Activated T-cell treated with anti-CD3 and anti-CD28 coated beads, Interleukin-2, amount 50 U/mL, for 24 hours (primary cell): ENCODE results near the gene AATK.

Experiments
- DNase-seq: peaks from one replicate; pipeline ENCODE4 v3.0.0-alpha.2; 2020
- H3K27ac Mint-ChIP-seq: 2 replicates; pipeline ENCODE4 v1.8.0; 2020; ENCODE audit warnings: mild to moderate bottlenecking, mixed read lengths
- H3K27me3 Mint-ChIP-seq: 2 replicates; pipeline ENCODE4 v1.8.0; 2020; ENCODE audit warnings: mixed read lengths
- H3K36me3 Mint-ChIP-seq: 2 replicates; pipeline ENCODE4 v1.8.0; 2020; ENCODE audit warnings: low read depth, mixed read lengths
- H3K4me1 Mint-ChIP-seq: 2 replicates; pipeline ENCODE4 v1.8.0; 2020; ENCODE audit warnings: low read depth, mixed read lengths
- H3K4me3 Mint-ChIP-seq: 2 replicates; pipeline ENCODE4 v1.8.0; 2020; ENCODE audit warnings: mild to moderate bottlenecking, moderate library complexity, mixed read lengths
- H3K9me3 Mint-ChIP-seq: 2 replicates; pipeline ENCODE4 v1.8.0; 2020; ENCODE audit warnings: mixed read lengths

Gene AATK

DNA sequence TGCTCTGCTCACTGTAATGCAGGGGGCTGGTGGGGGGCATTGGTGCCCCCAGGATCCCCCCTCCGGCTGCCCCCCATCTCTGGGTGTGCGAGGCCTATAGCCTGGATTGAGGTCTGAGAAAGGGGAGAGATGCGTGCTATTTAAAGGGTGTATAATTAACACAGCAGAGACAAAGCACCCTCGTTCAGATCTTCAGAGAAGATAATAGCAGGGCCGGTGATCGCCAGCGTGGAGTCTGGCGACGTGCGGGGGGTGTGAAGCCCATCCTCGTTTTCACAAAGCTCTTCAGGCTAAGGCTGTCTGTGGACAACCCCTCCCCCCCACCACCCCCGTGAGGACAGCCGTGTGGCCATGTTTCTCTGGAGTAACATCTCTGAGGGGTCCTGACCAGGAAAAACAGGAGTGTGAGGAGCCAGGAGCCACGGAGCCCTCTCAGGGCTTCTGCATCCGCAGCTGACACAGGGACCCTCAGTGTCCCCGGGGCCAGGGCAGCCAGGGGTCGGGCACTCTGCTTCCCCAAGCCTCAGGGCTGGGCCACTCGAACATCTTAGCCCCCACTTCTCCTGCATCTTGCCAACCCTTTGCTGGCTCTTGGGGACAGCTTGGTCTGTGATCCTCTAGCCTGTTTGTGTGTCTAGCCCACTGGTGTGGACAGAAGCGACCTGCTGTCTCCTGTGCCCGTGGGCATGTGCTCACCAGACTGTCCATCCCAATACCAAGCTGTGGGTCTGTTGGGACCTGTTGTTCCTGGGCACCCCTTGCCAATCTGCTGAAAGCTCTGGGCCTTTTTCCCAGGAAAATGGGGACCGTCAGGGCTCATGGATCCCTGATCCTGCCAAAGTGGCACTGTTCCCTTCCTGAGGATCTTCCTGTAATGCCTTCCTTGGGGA, 72.2 kb downstream of the AATK start:
- Mint-ChIP-seq H3K9me3 (no peaks in the 10 kb centered on the region), H3K27me3 (peaks cover 7% of the 10 kb centered on the region), H3K36me3 (no peaks in the 10 kb centered on the region), H3K4me3 (peak overlapping the region; percentile 55), H3K4me1 (peaks cover 62% of the 10 kb centered on the region), H3K27ac (peak overlapping the region; percentile 93)
- peak; percentile 40 for DNase-seq

DNA sequence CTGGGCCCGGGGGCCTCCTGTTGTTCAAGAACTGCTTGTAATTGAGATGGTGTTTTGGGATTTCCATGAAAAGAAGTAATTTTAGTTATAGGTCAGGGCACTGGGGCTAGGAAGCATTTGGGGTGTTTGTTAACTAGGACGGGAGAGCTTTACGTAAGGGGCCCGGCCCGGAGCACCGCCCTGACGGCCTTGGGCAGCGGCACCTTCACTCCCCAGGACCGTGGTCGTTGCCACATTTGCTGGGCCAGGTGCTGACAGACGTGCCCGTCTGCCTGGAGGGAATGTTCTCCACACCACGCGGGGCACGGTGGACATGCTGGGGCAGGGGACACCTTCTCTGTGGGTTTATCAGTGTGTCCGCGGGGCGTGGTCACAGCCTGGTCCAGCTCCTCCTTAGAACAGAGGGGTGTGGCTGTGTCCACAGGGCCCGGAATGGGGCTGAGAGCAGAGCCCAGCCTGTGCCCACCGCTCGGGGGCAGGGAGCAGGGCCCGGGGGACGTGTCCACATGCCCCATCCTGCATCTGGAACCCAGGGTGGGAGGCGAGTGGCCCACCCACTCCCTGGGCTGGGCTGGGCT, 73.4 kb downstream of the AATK start:
- Mint-ChIP-seq H3K9me3 (no peaks in the 10 kb centered on the region), H3K4me3 (no peak overlapping the region), H3K27me3 (peaks cover 7% of the 10 kb centered on the region), H3K36me3 (no peaks in the 10 kb centered on the region), H3K27ac (no peak overlapping the region), H3K4me1 (peaks cover 52% of the 10 kb centered on the region)
- no peak for DNase-seq

DNA sequence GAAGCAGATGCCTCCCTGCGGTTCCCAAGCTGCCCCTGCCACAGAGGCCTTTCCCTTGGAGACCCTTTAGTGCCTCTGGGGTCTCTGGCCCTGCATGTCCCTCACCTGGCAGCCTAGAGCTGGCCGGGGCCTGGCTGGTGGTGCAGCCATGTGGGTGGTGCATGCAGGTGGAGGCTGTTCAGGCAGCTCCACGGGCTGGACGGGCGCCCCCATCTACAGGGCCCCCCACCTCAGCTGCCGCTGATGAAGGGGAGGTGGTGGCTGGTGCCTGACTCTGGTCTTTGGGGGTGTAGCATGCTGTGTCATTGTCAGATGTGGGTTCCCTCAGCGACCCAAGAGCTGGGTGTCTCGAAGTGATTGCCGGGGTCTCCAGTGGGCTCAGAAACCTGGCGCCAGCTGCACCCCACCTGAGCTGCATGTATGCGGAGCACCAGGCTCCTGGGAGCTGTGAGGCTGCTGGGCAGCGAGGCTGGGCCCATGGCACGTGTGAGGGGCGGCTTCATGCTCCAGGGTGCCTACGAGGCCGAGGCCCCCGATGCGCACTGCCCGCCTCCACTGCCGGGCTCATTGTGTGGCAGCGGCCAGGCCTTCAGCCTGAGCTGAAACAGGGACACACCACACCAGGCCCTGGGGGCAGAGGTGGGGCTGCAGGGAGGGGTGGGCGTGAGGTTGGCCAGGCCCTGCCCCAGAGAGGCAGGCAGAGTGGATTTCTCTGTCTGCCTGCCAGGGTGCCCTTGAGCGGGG, 74.1 kb downstream of the AATK start:
- peaks cover 47% of the 10 kb centered on the region for H3K4me1 Mint-ChIP-seq
- H3K27ac Mint-ChIP-seq, result no peak overlapping the region
- H3K9me3 Mint-ChIP-seq, result no peaks in the 10 kb centered on the region
- H3K27me3 Mint-ChIP-seq, result peaks cover 7% of the 10 kb centered on the region
- H3K4me3 Mint-ChIP-seq, result no peak overlapping the region
- no peak for DNase-seq
- H3K36me3 Mint-ChIP-seq, result no peaks in the 10 kb centered on the region

DNA sequence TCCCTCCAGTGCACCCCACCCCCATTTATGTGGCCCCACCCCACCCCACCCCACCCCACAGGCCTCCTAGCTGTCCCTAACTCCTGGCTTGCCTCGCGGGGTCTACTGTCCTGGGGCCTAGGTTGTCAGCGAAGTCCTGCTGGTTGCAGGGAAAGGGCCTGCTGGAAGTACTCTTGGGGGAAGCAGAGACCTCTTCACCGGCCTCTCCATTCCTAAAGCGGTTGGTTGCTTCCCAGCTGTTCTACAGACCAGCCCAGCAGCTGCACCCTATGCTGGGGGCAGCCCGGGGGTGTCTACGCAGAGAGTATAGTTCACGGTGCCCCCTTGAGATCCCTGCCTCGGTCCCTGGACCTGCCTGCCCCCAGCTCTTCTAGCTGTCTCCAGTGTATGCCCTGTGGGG, 74.9 kb downstream of the AATK start:
- Mint-ChIP-seq H3K27ac (no peak overlapping the region), H3K9me3 (no peaks in the 10 kb centered on the region), H3K27me3 (peaks cover 7% of the 10 kb centered on the region), H3K4me1 (peaks cover 39% of the 10 kb centered on the region), H3K4me3 (no peak overlapping the region), H3K36me3 (no peaks in the 10 kb centered on the region)
- no peak for DNase-seq

DNA sequence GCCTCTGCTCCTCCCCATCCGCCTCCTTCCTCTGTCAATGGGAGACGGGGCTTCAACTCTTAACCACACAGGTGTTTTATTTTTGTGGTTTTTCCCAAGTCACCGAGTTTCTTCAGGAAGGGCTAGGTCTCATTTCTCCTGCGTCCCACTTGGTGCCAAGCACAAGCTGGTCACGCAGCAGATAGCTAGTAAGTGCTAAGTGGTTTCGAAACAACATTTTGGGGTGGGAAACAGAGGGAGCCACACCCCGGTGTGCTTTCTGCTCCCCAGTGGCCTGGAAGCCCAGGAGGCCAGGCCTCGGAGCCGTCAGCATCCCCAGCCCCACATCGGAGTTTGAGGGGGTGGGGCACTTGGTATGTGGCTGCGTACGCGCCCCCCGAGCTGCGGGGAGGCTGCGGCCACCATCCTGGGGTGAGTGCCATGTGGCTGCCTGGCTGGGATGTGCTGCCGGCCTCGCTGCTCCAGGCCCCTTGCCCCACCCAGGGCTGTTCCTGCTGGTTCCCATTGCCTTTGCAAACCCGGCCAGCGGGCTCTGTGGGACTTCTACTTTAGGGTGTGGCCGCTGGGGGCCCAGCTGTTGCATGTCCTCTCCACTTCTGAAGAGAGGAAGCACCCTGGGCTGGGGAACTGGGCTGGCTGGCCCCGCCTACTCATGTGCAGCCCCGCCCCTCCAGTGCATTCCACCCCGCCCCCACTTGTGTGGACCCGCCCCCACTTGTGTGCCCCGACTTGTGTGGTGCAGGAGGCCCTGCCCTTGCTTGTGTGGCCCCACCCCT, 75.5 kb downstream of the AATK start:
- H3K4me1 Mint-ChIP-seq, result peaks cover 33% of the 10 kb centered on the region
- DNase-seq, result peak; percentile 53
- no peaks in the 10 kb centered on the region for H3K9me3 Mint-ChIP-seq
- no peaks in the 10 kb centered on the region for H3K36me3 Mint-ChIP-seq
- H3K4me3 Mint-ChIP-seq, result no peak overlapping the region
- H3K27me3 Mint-ChIP-seq, result peaks cover 7% of the 10 kb centered on the region
- H3K27ac Mint-ChIP-seq, result no peak overlapping the region

DNA sequence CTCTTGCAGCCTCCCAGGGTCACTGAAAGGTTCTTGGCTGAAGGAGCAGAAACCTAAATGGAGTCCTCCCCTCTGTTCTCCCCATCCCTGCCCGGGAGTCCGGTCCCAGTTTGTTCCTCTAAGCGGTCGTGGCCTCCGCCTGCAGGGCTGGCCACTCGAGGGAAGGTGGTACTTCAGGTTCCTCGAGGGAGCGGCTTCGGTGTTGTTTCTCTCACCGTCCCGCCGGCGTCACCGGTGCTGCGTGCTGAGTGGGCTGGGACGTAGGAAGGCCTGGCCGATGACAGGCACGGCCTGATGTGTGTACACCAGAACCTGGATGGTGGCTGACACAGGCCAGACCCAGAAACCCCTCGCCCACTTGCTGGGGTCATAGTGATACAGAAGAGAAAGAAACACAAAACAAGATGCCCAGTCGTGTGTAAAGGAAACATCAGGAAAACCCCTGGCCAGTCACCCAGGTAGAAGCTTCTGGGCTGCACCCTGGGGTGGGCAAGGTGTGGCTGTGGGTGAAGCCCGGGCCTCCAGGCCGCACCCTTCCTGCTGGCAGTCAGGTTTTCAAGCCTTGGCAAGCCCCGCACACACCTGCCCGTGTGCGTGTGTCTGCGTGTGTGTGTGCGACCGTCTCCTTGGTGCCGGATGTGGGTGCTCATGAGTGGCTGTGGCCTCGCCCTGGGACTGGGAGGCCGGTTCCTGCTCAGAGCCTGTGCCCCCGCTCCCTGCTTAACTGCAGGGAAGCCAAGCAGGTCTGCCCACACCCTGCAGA, 79.1 kb downstream of the AATK start:
- Mint-ChIP-seq H3K27ac (no peak overlapping the region), H3K9me3 (no peaks in the 10 kb centered on the region), H3K4me3 (no peak overlapping the region), H3K4me1 (peaks cover 7% of the 10 kb centered on the region), H3K27me3 (no peaks in the 10 kb centered on the region), H3K36me3 (no peaks in the 10 kb centered on the region)
- DNase-seq, result no peak

DNA sequence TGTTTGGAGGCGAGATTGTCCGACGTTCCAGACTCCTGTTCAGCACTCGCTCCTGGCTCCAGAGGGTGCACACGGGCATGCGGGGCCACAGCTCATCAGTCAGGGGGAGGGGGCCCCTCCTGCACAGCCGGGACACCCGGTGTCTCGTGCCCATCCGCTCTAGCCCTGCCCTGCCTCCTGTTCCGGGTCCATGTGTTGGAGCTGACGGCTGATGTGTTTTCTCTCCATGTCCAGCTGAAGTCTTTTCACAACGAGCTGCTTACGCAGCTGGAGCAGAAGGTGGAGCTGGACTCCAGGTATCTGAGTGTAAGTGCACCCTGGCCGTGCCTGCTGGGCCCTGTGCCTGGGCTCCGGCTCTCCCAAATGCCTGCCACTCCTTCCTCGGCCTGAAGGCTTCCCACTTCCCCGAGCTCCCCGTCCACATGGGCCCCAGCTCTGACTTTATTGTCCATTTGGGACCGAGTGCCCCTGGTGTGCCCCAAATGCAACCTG, 80.6 kb downstream of the AATK start:
- no peaks in the 10 kb centered on the region for H3K27me3 Mint-ChIP-seq
- DNase-seq, result no peak
- no peak overlapping the region for H3K4me3 Mint-ChIP-seq
- H3K9me3 Mint-ChIP-seq, result no peaks in the 10 kb centered on the region
- no peaks in the 10 kb centered on the region for H3K36me3 Mint-ChIP-seq
- no peak overlapping the region for H3K27ac Mint-ChIP-seq
- peaks cover 3% of the 10 kb centered on the region for H3K4me1 Mint-ChIP-seq

DNA sequence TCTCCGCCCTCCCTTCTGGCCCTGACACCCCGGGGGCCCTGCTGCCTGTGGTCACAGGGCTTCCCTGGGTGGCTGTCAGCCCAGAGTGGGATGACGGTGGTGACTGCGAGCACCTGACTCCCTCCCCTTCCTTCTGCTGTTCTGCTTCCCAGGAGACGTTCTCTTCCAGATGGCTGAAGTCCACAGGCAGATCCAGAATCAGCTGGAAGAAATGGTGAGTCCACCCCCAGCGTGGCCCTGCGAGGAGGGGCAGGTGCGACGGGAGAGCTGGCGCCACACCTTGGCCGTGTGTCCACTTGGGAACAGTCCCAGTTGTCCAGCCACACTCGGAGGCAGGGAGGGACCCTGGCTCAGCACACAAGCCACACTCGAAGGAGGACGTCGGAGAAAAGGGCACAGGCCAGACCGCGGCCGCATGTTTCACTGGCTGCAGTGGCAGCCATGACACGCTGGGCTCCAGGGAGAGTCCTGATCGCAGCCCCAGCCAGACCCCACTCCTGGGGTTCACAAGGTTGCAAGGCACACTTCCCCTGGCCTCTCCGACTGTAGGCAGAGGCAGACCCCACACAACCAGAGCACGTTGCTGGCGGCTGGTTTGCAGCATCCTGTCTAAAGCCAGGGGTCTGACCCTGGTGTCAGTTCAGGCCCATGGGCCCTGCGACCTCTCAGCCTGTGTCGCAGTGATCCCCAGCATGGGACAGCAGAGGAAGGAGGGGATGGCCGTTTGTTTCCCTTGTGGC, 81.2 kb downstream of the AATK start:
- Mint-ChIP-seq H3K27me3 (no peaks in the 10 kb centered on the region), H3K27ac (no peak overlapping the region), H3K9me3 (no peaks in the 10 kb centered on the region), H3K4me3 (no peak overlapping the region), H3K4me1 (no peaks in the 10 kb centered on the region), H3K36me3 (no peaks in the 10 kb centered on the region)
- DNase-seq, result no peak

DNA sequence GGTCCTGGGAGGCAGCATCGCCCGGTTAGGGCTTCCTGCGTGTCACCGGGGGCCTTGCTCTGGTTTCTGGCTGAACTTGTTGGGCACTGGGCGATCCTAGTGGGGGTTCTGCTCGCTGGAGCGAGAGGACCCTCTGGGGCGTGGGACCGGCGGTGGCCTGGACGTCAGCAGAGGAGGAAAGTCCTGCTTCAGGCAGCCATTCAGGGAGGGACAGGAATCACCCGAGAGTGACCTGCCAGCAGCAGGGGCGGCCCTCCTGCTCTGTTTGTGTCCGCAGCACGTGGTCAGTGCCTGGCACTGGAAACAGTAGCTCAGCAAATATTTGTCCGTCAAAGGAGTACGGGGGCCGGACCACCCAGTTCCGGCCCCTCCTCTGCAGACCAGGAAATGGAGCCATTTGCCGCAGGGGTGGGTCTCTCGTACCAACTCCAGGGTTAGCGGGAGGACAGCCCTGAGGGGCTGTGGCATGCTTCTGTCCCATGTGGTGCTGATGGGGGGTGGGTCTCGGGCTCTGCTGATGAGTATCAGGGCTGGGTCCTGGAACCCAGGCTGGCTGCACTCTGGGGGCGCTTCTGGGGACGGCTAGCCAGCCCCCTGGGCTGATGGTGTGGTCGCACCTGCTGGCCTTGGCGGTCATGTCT, 82.8 kb downstream of the AATK start:
- Mint-ChIP-seq H3K36me3 (no peaks in the 10 kb centered on the region), H3K27ac (no peak overlapping the region)

DNA sequence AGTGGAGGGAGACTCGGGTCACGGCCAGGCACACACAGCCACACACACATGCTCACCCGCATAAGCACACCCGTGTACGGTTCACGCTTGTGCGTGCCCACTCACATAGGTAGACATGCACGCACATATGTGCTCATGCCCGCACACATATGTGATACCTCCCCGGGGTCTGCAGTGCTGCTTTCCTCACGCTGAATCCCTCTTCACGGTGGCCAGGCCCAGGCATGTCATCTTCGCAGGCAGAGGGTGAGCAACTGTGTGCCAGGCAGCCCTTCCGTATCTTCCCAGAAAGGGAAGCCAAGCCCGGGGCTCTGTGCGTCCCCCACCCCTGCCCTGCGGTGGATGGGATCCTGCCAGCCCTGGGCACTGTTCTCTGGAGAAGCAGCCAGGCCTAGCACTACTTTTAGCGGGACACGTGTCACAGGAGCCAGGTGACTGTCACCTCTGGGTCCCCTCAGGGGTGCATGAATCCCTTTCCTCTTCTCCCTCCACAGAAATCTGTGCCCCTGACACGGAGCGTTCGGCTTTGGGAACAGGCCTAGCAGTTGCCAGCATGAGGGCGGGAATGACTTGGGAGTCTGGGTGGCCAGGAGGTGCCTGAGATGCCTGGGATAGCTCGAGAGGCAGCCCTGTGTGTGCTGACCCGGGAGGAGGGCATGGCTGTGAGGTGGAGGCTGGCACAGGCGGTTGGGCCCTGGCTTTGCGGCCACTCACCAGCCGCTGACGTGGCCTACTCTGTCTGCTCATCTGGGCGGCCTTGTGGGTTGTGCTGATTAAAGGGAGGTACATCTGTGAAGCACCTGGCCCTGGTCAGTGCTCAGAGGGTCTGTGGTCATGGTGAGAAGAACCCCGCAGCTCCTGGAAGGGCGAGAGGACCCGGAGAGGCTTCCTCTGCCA, 83.6 kb downstream of the AATK start:
- no peaks in the 10 kb centered on the region for H3K36me3 Mint-ChIP-seq
- H3K4me1 Mint-ChIP-seq, result no peaks in the 10 kb centered on the region
- no peaks in the 10 kb centered on the region for H3K9me3 Mint-ChIP-seq
- H3K27me3 Mint-ChIP-seq, result no peaks in the 10 kb centered on the region
- no peak for DNase-seq
- H3K27ac Mint-ChIP-seq, result no peak overlapping the region
- no peak overlapping the region for H3K4me3 Mint-ChIP-seq

More for the DNA sequence above, 82.8 kb downstream of the AATK start:
- no peak overlapping the region for H3K4me3 Mint-ChIP-seq
- DNase-seq, result no peak
- H3K4me1 Mint-ChIP-seq, result no peaks in the 10 kb centered on the region
- H3K27me3 Mint-ChIP-seq, result no peaks in the 10 kb centered on the region
- H3K9me3 Mint-ChIP-seq, result no peaks in the 10 kb centered on the region

DNA sequence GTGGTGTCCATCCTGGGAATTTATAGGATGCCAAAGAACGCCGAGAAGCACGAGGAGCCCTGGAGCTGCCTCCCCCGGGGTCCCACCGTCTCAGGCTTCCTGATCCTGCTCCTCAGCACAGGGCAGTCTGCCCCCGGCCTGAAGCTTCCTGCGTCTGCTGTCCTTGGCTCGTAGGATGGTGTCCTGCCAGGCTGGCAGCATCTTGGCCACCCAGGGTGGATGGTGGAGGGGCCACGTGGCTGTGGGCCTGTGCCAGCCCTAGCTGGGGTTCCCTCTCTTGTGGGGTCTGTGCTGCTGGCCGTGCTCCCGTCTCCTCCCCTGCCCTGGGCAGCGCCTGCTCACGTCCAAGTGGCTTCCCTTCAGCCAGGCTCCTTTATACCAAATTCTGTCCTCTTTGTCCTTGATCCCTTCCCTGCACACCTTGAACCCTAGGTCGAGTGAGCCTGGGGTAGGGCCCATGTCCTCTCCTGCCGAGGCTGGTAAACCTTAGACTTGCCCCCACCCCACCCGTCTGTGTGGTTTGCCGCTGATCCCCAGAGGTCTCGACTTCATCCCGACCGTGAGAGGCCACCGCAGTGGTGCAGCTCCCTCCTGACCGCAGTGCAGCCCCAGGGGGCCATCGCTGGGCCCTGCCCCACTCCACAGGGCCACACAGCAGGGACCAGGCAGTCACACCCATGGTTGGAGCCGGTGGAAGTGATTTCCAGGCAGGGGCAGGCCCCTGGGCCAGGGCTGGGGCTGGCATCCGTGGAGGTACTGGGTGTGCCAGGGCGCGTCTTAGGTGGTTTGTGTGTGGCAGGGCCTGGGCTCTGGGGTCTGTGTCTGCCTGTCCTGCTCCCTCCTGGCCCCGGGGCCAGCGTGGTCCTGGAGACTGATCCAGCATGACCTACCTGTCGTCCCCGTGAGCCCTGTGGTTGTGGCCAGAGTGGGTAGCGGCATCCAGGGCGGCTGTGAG, 84.5 kb downstream of the AATK start:
- H3K9me3 Mint-ChIP-seq, result no peaks in the 10 kb centered on the region
- no peak overlapping the region for H3K4me3 Mint-ChIP-seq
- no peaks in the 10 kb centered on the region for H3K36me3 Mint-ChIP-seq
- no peak for DNase-seq
- no peaks in the 10 kb centered on the region for H3K27me3 Mint-ChIP-seq
- H3K27ac Mint-ChIP-seq, result no peak overlapping the region
- no peaks in the 10 kb centered on the region for H3K4me1 Mint-ChIP-seq
